KOPT-K1 (cell line): ENCODE measurements around the gene ANKRD44.

Experiments
- H3K27ac ChIP-seq: fragments of 200-600 bp; sonication (generic); 2 replicates; pipeline ENCODE4 v1.5.1; 2016; ENCODE audit warnings: antibody characterized with exemption, mild to moderate bottlenecking, low read depth, low read length; ENCODE audit not compliant: poor library complexity, severe bottlenecking
- H3K36me3 ChIP-seq: fragments of 200-600 bp; sonication (generic); 2 replicates; pipeline ENCODE4 v1.5.1; 2017; ENCODE audit warnings: antibody characterized with exemption, mild to moderate bottlenecking, low read length, moderate library complexity; ENCODE audit not compliant: insufficient read depth
- H3K9me3 ChIP-seq: fragments of 200-600 bp; sonication (generic); 2 replicates; pipeline ENCODE4 v1.5.1; 2017; ENCODE audit warnings: antibody characterized with exemption, low read length, mild to moderate bottlenecking; ENCODE audit not compliant: insufficient read depth, poor library complexity, severe bottlenecking

Gene ANKRD44

GRCh38 chr2:197121756-197122385 is 188.7 kb downstream of the ANKRD44 start:
- Histone ChIP-seq H3K36me3 (peaks cover 9% of the 10 kb centered on the region; the same call in 1 of the 2 replicates), H3K27ac (no peak overlapping the region), H3K9me3 (no peaks in the 10 kb centered on the region)

GRCh38 chr2:197121255-197121654 is 189.3 kb downstream of the ANKRD44 start:
- H3K36me3 ChIP-seq, result peaks cover 9% of the 10 kb centered on the region; the same call in 1 of the 2 replicates
- no peaks in the 10 kb centered on the region for H3K9me3 ChIP-seq
- no peak overlapping the region for H3K27ac ChIP-seq

- peaks cover 5% of the 10 kb centered on the region; the same call in 1 of the 2 replicates for H3K36me3 ChIP-seq
- no peak overlapping the region for H3K27ac ChIP-seq
- no peaks in the 10 kb centered on the region for H3K9me3 ChIP-seq
These were observed 194.2 kb downstream of the ANKRD44 start for GRCh38 chr2:197116306-197116879.

- Histone ChIP-seq H3K27ac (no peak overlapping the region), H3K36me3 (no peaks in the 10 kb centered on the region), H3K9me3 (no peaks in the 10 kb centered on the region)
These were observed 195.3 kb downstream of the ANKRD44 start for GRCh38 chr2:197115325-197115724.

- H3K36me3 ChIP-seq, result no peaks in the 10 kb centered on the region
- H3K27ac ChIP-seq, result no peak overlapping the region
- no peaks in the 10 kb centered on the region for H3K9me3 ChIP-seq
These were observed 197.3 kb downstream of the ANKRD44 start for GRCh38 chr2:197113275-197113711.

- H3K9me3 ChIP-seq, result no peaks in the 10 kb centered on the region
- H3K36me3 ChIP-seq, result no peaks in the 10 kb centered on the region
- no peak overlapping the region for H3K27ac ChIP-seq
These were observed 201.3 kb downstream of the ANKRD44 start for GRCh38 chr2:197109326-197109725.

GRCh38 chr2:197108758-197109157 is 201.8 kb downstream of the ANKRD44 start:
- no peak overlapping the region for H3K27ac ChIP-seq
- no peaks in the 10 kb centered on the region for H3K9me3 ChIP-seq
- no peaks in the 10 kb centered on the region for H3K36me3 ChIP-seq

- Histone ChIP-seq H3K27ac (no peak overlapping the region), H3K36me3 (no peaks in the 10 kb centered on the region), H3K9me3 (no peaks in the 10 kb centered on the region)
These were observed 203.0 kb downstream of the ANKRD44 start for GRCh38 chr2:197107291-197108269.

GRCh38 chr2:197103363-197103762 is 207.2 kb downstream of the ANKRD44 start:
- no peak overlapping the region for H3K27ac ChIP-seq
- H3K9me3 ChIP-seq, result no peaks in the 10 kb centered on the region
- H3K36me3 ChIP-seq, result no peaks in the 10 kb centered on the region; the same call in 1 of the 2 replicates

GRCh38 chr2:197102231-197102630 is 208.3 kb downstream of the ANKRD44 start:
- no peak overlapping the region for H3K27ac ChIP-seq
- no peaks in the 10 kb centered on the region; the same call in 1 of the 2 replicates for H3K36me3 ChIP-seq
- H3K9me3 ChIP-seq, result no peaks in the 10 kb centered on the region

GRCh38 chr2:197101519-197101918 is 209.1 kb downstream of the ANKRD44 start:
- no peaks in the 10 kb centered on the region; the same call in 1 of the 2 replicates for H3K36me3 ChIP-seq
- no peaks in the 10 kb centered on the region for H3K9me3 ChIP-seq
- no peak overlapping the region for H3K27ac ChIP-seq

GRCh38 chr2:197097578-197098366 is 212.8 kb downstream of the ANKRD44 start:
- no peaks in the 10 kb centered on the region for H3K9me3 ChIP-seq
- H3K27ac ChIP-seq, result no peak overlapping the region

GRCh38 chr2:197096649-197097048 is 213.9 kb downstream of the ANKRD44 start:
- no peaks in the 10 kb centered on the region for H3K9me3 ChIP-seq
- no peak overlapping the region for H3K27ac ChIP-seq
- no peaks in the 10 kb centered on the region; the same call in 1 of the 2 replicates for H3K36me3 ChIP-seq

More at GRCh38 chr2:197097578-197098366, 212.8 kb downstream of the ANKRD44 start:
- H3K36me3 ChIP-seq, result no peaks in the 10 kb centered on the region; the same call in 1 of the 2 replicates

- H3K36me3 ChIP-seq, result no peaks in the 10 kb centered on the region
- H3K27ac ChIP-seq, result no peak overlapping the region
- no peaks in the 10 kb centered on the region for H3K9me3 ChIP-seq
These were observed 218.1 kb downstream of the ANKRD44 start for GRCh38 chr2:197092431-197092830.
